ENCODE measurements around the gene MANSC4.

The MANSC4 gene

DNA sequence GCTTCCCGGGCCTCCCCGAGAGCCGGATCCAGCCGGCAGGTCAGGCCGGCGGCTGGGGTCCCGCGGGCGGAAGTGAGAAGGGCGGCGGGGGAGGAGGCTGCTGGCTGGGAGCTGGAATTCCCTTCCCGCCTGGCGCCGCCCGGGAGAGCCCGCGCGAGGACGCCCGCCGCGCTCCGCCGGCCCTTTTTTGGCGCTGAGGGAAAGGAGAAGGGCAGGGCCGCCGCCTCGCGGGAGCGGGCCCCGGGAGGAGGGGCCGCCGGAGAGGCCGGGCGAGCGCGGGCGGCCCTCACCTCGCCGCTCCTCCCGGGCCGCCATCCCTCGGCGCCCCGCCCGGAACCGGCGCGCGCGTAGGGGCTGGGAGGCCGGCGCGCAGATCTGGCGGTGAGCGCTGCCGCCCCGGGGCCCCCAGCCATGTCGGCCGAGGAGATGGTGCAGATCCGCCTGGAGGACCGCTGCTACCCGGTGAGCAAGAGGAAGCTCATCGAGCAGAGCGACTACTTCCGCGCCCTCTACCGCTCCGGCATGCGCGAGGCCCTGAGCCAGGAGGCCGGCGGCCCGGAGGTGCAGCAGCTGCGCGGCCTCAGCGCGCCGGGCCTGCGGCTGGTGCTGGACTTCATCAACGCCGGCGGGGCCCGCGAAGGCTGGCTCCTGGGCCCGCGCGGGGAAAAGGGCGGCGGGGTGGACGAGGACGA is at the start of gene MANSC4, which contains the start of gene KLHL42:
Gene MANSC4 (minus strand): TSS at position 317 of the 692 bp plus-strand sequence. CDS start 8,960 bp downstream, outside the sequence.
Gene KLHL42 (plus strand): TSS at position 314 of the 692 bp plus-strand sequence. CDS start 98 bp downstream, at position 412.
- peak; percentile 83 for DNase-seq

DNA sequence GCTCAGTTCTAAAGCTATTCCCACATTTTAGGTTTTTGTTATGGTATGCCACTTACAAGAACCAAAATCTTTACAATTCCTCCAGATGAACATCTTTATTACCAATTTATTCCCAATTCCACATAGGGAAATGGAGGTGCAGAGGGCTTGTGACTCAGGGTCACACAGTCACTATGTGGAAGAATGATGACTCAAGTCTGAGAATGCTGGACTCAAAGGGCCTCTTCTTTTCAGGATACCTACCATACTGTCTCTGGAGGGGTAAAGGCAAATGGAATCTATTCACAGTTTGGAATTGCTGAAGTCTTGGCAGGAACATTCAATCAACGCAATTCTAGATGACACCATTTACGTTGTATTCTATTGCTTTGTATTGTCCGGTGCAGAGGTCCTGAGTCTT is 48.2 kb upstream of the MANSC4 start:
- no peak for DNase-seq

DNA sequence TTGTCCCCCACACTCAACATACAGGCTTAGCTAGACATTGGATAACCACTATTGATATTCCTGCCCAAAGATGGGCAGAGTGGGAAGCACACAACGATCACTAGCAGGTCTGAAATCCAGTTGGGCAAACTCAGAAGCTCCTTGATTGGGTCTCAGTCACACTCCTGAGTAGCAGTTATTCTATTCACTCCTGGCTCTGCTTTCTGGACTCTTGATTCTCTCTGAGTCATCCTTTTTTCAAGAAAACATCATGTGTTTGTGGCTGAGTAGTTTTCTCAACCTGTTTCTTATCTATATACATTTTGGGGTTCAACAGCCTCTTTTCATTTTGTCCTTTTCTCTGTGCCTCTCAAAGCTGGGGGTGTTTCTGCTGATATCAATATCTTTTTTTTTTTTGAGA is 46.0 kb upstream of the MANSC4 start:
- DNase-seq: no peak

DNA sequence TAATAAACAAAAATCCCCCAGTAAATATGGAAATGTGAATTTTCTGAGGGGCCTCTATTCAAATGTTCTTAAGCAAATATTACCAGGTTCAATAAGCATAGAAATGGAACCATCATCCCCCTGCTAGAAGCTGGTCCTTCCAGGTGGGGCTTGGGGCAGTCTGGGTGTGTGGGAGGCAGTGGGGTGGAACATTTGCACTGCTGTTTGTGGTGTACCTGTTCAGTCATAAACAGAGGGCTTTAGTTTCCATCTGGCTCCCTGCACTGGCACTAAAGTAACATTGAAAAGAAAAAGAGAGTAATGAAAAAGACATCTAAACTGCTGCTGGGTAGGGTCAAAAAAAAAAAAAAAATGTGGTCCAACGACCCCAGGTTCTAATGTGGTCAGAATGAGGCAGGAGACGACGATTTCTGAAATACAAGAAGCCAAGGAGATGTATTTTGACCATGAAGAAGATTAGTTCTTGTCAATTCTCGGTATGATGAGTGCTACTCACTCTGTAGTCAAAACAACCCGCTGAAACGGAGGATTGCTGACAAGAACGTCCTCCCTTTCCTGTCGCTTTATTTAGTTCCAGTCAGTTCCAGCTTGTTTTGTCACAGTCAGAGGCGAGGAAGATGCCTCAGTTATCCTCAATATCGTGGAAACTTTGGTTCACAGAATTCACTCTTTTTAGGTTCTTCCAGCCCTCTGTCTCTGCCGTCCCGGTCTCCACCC is 44.2 kb upstream of the MANSC4 start:
- no peak for DNase-seq

DNA sequence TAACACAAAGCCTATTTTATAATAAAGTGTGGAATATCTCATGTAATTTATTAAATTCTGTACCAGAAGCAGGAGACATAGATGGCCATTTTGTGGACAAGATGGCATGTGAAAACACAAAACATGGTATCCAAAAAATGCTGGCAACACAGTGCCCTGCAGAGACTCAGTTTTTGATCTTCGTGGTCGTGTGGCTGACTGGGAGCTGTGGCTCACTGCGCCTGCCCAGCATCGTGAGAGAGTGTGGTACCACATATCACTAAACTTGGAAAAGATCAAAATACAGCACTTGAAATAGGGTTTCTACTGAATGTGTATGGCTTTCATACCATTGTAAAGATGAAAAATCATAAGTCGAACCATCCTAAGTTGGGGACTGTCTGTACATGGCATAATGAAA is 43.0 kb upstream of the MANSC4 start:
- no peak for DNase-seq

DNA sequence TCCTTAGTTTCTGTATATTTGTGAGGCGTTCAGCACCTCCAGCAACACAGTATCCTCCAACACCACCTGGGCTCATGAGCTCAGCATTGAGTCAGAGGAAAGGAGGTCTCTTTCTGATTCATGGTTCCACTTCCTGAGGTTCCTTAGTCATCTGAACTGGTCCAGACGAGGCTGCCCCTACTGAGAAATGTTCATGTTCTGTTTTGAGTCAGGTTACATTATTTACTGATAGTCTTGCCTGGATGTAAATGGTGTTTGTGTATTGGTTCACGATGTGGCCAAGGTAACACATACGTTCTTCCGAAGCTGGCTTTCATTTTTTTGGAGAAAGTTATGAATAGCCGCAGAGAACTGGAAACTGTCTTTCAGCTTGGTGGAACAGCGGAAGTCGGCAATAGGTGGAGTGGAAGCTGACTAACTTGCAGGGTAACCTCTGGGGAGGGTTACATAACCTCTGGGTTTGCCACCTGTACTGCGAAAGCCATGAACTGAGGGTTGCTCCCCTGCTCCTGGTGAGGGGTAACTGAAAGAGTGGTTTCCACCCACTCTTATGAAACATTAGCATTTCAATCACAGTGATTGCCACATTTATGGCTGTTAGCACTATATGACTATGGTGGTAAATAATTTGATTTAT is 42.2 kb upstream of the MANSC4 start:
- peak; percentile 77 for DNase-seq

DNA sequence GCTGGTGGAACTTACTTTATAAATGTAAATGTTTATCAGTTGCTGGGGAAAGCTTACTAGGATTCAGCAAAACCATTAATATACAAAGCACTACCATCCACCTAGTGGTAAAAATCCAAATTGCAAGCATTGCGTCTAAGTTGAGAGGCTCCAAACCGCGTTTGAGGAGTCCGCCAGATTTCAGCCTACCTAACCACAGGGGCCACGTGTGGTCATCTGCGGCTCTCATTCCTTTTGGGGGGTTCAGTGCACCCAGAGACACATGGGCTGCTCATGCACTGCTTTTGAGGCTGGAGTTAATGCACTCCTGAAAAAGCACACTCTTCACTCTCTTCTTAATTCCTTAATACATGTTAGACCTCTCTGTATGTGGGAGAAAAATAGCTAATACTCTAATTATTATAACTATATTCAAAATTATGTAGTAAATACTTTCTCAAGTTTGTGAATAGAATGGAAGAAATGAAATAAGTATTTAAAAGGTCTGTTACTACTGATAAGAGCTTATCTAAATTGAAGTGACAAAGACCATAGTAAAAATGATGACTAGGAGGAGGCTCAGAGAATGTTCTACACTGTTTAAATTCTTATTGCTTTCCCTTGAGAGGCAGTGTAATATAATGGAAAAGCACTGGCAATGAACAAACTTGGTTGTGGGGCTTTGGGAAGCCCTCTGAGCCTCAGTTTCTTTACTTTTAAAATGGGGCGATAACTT is 41.4 kb upstream of the MANSC4 start:
- DNase-seq: peak; percentile 72

DNA sequence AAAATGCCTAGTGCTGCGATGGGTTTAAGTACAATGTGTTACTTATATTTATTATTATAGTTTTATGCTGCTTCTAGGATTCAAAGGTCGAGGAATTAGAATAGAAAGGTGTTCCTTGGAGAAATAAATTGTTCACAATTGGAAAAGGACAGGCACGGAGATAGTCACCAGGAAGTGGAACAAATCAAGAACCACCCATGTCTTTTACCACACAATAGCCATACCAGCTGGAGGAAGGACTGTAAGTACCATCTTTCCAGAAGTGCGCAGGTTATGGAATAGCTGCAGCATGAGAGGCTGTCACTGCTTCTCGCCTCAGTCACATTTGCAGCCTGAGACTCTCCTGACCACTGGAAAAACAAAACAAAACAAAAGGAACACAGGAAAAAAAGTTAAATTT is 40.5 kb upstream of the MANSC4 start:
- DNase-seq: no peak

DNA sequence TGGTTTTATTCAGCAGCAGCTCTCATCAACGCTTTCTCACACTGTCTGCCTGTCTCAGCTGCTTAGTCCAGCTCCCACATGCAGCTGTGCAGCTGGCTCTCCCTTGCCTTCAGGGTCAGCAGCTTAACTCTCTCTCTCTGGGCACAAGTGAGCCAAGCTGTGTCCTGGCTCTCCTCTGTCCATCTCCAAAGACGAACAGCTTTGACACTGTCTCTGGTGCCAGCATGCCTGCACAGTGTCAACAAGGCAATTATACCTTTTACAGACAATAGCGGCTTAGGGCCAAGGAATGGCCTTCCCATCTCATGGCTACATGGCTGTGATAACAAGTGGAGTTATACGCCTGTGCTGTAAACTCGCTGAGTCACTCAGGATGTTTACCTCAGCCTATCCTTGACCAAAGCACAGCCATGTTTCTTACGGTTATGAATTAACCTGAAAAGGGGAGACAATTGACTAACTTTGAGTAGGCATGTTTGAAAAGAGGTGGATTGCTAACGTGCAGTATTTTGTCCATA is 38.4 kb upstream of the MANSC4 start:
- no peak for DNase-seq

DNA sequence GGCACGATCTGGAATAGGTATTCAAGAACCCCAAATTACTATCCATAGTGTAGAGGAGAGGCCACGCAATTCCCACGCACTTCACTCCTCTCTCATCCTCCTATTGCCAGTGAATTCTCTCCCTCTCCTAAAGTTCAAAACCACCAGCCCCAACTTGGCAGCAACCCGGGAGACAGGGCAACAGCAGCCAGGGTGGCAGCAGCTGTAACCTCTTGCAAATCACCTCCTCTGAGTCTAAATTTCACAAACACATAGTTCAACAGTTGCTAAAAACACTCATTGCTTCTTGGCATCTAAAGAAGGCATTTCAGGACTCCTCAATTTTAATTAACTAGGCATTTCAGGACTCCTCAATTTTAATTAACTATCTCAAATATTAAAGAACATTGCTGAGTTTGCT is 37.7 kb upstream of the MANSC4 start:
- no peak for DNase-seq

DNA sequence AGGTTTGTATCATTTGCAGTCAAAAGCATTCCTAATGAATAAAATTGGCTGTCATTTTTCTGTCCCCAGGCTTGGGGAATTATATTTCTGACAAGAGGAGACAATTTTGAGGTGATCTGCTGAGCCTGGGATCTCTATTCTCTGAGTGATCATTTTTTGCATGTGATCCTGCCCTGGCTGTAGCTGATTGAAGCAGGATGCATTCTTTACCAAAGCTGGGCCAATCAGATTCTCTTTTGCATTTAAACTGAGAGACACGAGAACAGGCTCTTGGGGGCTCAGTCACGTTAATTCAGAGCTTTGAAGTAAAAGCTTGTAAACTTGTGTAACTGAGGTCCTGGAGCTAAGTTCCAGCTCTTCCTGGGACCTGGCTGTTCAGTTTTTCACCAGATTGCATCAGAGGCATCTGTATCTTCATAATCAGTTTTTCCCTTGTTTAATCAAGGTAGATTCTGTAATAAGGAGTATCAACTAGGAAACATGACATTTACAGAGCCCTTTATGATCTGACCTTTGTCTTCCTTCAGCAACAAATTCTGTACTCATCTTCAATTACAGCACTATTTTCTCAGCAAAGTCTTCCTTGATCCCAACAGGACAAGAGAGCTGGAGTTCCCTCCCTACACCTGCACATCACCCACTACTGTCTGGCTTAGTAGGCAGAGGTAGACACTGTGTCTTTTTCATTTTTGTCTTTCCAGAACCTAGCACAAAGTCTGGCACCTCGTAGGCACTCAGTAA is 35.0 kb upstream of the MANSC4 start:
- peak; percentile 18 for DNase-seq

DNA sequence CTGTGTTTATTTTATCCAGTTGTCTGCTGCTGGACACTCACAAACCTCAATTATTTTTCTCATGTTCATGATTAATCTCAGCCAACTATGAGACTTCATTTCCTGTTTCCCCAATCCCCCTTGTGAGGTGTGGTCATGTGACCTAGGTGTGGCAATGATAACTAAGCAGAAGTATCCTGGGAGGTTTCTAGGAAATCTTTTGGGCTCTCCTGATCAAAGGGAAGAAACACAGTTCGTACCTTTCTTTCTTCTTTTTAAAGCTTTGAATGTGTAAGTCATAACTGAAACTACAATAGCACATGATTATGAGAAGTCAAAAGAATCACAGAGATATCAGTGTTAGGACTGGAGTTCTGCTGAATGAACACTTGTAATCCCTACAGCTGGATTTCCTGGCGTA is 34.4 kb upstream of the MANSC4 start:
- DNase-seq: no peak

DNA sequence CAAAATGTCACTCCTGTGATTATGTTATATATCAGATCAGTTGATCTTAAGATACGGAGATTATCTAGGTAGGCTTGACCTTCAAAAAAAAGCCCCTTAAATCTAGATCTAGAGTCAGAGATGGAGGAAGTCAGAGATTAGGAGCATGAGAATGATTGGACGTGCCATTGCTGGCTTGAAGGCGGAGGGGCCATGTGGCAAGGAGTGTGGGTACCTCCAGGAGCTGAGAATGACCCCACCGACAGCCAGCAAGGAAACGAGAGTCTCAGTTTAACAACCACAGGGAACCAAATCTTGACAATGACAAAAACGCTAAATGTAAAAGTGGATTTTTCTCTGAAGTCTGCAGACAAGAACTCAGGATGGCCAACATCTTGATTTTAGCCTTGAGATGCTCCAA is 32.5 kb upstream of the MANSC4 start:
- DNase-seq: no peak

DNA sequence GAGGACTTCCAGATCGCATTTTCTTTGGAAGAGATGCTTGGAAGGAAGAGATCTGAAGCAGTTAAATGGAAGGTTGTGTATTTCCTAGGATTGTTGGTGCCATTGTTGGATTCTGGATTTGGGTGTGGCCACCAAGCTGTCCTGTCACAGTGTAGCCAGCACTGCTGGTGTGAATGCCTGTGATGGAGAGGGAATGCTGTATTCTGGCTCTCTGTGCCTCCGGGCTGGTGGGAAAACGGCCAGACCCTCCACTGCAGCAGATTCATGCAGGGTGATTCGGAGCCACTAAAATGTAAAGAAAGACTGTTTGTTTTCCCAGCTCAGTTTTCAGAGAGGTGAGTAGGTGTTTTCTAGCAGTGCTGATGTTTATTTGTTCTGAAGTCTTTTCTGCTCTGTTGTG is 30.7 kb upstream of the MANSC4 start:
- no peak for DNase-seq

DNA sequence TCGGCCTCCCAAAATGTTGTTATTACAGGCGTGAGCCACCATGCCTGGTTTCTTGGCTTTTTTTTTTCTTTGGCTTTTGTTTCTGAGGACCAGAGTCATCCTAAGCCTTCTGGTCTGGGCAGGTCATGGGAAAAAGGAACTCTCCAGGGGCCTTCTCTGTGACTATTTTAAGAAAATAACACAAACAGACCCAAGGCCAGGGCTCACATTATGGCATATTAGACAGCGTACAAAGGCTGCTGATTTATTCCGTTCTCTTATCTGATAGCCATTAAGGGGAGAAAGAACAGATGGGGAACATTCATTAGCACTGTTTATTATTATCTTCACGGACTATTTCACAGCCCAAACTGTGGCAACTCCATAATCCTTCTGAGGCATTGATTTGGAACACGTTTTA is 28.8 kb upstream of the MANSC4 start:
- no peak for DNase-seq

DNA sequence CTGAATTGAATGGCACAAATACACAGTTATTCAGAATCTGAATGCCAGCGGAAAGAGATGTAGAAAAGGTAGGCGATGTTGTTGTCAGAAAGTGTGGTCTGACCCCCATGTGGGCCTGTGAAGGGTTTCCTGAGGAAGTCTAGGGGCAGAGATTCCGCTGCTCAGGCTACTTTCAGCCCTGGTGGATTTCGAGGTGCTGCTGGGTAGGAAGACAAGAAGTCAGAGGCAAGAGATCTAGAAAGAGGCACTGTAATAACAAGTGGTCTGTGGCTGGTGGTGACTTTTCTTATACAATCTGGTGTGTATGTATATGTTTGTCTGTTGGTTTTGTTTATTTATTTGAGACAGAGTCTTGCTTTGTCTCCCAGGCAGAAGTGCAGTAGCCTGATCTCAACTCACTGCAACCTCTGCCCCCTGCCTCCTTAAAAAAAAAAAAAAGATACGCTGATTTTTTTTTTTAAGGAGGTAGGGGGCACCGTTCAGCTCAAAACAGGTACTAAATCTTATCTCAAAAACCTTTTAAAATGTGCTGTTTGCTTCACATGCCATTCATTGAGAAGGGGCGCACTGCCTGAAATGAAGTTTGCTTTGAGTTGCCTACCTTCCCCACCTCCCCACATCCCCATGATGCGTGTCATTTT is 27.1 kb upstream of the MANSC4 start:
- no peak for DNase-seq

DNA sequence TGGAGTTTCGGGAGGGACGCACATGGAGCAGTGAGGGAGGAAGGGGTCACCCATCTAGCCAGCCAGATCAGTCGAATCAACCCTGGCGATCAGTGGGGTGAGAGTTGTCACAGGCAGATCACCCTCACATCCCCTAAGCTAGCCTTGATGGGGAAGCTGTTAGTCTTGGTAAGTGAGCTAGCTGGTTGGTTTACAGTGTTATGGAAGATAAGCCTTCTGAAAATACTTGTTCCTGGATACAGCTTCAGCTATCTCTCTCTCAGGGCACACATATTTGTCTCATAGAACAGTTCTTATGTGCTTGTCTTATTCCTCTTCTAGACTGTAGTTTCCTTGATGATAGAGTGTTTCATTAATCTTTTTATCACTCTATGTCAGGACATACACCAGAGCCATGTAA is 26.2 kb upstream of the MANSC4 start:
- DNase-seq: no peak

DNA sequence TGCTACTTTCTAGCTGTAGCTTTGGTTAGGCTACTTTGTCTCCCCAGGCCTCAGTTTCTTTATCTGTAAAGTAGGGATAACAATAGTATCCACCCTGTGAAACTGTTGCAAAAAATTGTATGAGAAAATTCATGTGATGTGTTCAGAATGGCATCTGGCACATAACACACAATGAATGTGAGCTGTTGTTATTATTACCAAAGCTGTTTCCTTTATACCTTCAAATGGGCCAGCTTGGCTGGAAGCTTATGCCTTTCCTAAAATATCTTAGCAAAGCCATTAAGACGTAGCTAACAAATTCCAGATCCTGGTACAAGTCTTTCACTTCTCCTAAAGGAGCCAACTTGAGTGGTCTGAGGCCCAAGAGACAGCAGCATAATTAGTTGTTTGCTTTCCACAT is 25.2 kb upstream of the MANSC4 start:
- DNase-seq: no peak

DNA sequence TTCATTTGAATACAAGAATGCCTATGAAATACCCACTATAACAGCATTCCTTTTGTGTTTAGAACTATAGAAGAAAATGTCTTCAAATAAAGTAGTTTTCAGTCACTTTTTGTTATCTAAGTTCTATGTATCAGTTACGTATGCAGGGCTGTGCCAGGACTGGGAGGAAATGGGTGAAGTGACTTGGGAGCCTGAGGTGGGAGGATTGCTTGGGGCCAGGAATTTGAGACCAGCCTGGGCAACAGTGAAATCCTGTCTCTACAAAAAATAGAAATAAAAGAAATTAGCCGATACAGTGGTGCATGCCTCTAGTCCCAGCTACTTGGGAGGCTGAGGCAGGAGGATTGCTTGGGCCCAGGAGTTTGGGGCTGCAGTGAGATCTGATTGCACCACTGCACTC is 22.9 kb upstream of the MANSC4 start:
- DNase-seq: no peak

DNA sequence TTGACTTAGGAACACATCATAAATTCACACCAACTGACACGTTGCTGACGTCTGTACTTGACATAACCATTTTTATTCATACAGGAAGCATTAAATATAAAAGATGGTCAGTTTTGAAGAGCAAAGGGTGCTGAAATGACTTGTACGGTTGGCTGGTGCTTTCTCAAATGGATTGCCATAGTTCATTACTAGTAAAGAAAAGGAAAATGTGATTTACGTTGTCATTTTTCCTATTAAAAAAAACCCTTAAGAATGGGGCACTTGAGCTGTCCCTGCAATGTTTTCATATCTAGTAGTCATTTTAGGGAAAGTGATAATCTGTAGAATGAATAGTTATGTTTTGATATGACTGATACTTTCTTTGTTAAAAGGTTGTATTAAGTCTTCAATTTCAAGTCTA is 22.5 kb upstream of the MANSC4 start:
- DNase-seq: no peak

DNA sequence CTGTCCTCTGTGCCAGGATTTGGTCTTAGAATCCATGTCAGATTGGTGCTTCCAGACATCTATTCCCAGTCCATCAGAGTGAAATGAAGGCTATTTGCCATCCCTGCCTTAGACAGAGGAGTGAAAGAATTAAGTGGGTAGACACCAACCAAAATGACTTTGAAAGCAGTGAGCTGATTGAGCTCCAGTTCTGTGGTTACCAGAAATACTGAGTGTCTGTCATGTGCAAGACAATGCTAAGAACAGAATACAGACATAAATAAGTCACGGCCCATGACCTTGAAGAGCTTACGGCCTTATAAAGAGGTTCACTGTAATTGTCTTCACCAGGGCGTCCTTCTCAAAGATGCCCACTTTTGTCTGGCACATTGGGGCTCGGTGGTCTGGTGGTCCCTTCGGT is 21.6 kb upstream of the MANSC4 start:
- DNase-seq: no peak

DNA sequence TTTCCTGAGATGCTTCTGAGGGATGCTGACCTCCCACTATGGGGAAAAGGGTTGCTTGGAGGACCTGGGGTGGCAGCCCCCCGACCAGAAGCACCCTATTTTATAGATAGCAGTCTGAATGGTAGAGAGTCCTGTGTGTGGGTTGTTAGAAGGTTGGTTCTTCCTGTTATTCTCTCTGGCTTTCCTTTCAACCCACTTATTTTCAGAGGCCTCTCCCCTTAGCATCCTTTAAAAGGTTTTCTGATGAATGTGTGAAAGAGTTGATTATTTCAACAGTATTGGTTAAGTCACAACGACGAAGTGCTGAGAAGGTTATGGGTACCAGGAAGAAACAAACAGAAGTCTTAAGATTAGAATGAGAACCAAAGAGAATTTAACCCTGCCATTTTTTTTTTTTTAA is 20.8 kb upstream of the MANSC4 start:
- DNase-seq: no peak

All from fibroblast of skin of right quadriceps (primary cell).